ENCODE data around the gene GLB1L3.

The GLB1L3 gene

GRCh38 chr11:134362192-134362901 lies 86.2 kb downstream of the GLB1L3 start:
- no peak for DNase-seq

GRCh38 chr11:134363161-134363560 lies 87.0 kb downstream of the GLB1L3 start:
- DNase-seq: no peak

DNA sequence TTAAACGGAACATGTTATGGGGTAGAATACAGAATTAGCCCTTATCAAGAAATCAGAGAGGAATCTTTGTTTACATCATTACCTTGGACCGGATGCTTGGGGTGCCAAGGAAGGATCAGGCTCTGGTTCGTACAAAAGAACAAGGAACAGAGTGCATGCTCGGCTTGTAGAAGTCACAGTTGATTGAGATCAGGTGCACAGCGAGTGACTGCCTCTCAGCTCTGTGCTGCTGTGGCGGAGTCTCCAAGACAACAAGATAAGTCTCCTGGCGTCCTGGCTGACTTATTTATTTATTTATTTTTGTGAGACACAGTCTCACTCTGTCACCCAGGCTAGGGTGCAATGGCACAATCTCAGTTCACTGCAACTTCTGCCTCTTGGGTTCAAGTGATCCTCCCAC lies 87.4 kb downstream of the GLB1L3 start:
- DNase-seq: peak in 3 of 51 donors; percentile 8 to 22 (median 12)

DNA sequence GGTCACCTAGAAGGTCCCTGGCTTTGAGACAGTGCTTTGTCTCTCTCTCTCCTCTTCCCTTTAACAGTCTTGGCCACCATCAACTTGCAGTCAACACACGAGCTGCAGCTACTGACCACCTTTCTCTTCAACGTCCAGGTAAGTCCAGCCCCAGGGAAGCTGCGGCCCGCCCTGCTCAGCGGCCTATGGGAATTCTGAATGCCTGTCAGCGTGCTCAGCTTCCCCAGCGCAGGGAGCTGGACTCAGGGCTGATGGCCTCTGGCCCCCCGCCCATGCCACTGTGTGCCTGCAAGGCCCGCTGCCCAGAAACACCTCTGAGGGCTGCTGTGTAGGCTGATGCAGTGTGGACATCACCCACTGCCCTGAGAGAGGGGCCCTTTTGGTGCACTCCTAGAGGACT lies 88.1 kb downstream of the GLB1L3 start:
- DNase-seq: no peak

GRCh38 chr11:134365011-134365925 lies 89.1 kb downstream of the GLB1L3 start:
- DNase-seq: peak in 2 of 51 donors; percentile 10 to 33

GRCh38 chr11:134366254-134366653 lies 90.1 kb downstream of the GLB1L3 start:
- no peak for DNase-seq

DNA sequence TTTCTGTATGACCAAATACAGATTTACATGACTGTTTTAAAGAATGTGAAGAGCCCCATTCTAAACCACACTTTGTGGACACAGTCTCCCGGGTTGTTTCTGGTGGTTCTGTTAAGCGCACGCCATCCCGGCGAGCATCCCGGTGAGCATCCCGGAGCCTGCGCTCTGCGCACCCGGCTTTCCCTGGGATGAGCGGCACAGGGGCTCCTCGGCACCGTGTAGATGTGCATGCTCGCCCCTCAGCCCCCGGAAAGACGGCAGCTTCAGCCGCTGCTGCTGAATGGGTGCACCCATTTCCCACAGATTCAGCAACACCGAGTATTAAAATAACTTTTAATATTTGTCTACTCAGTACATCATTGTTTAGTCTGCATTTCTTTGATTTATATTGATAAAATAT lies 91.6 kb downstream of the GLB1L3 start:
- DNase-seq: no peak
